ENCODE measurements around the gene B3GNT8. TPM values are rescaled to one million over a fixed set of nuclear protein-coding genes. Genes with fewer than 3 reads are reported as not detected.

B3GNT8 gene
- total and polyA plus RNA-seq, 2 experiments from 2014 or later, result 4.8 to 4.9 TPM

DNA sequence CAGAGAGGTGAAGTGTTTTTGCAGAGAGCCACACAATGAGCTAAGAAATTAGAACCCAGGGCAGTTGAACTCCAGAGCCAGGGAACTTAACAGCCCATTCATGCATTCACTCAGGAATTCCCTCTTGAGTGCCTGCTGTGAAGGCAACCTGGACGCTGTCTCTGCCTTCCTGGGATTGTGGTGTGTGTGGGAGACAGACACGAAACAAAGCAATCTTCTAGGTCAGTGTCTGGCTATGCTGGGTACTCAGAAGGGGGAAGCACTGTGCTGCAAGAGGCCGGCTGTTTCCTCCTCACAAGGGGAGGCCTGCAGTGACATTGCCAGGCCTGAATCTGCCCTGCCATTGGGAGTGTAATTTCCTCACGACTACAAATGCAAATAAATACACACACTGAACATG, 19.9 kb downstream of the B3GNT8 start:
- H3K27me3 ChIP-seq, result no peaks in the 10 kb centered on the region
- H3K27ac ChIP-seq, result peak overlapping the region; percentile 81
- TF ChIP-seq, protein P1, sequence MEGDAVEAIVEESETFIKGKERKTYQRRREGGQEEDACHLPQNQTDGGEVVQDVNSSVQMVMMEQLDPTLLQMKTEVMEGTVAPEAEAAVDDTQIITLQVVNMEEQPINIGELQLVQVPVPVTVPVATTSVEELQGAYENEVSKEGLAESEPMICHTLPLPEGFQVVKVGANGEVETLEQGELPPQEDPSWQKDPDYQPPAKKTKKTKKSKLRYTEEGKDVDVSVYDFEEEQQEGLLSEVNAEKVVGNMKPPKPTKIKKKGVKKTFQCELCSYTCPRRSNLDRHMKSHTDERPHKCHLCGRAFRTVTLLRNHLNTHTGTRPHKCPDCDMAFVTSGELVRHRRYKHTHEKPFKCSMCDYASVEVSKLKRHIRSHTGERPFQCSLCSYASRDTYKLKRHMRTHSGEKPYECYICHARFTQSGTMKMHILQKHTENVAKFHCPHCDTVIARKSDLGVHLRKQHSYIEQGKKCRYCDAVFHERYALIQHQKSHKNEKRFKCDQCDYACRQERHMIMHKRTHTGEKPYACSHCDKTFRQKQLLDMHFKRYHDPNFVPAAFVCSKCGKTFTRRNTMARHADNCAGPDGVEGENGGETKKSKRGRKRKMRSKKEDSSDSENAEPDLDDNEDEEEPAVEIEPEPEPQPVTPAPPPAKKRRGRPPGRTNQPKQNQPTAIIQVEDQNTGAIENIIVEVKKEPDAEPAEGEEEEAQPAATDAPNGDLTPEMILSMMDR (IDR thresholded peaks at IDR 0.05; ENCODE audit: low read depth, low read length), result no peak
- H3K4me3 ChIP-seq, result no peak overlapping the region
- DNase-seq (ENCODE audit: low read depth in 1 of 2, low spot score in 1 of 2), result peak in 1 of 2 donors; percentile 58
- no peaks in the 10 kb centered on the region for H3K9me3 ChIP-seq (ENCODE audit: low read depth)
- peaks cover 4% of the 10 kb centered on the region for H3K36me3 ChIP-seq
- H3K4me1 ChIP-seq (ENCODE audit: low read depth), result peaks cover 11% of the 10 kb centered on the region

DNA sequence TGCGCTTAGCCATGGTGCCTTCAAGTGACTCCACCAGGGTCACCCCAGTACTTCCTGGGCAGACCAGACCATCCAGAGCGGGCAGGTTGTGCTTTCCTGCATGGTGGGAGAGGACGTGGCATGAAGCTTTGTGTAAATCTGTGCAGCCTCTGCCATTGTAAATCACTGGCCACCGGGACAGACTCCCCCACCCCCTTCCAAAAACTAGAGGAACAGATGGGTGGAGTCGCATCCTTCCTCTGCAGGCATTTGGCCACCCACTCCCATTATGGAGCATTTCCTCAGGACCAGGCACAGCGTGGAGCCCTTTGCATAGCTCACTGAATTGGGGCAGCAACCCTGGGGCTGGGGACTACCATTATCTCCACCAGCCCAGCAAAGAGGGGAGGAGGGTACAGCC, 21.4 kb downstream of the B3GNT8 start:
- Histone ChIP-seq H3K4me3 (no peak overlapping the region), H3K27me3 (no peaks in the 10 kb centered on the region), H3K9me3 (ENCODE audit: low read depth) (no peaks in the 10 kb centered on the region), H3K4me1 (ENCODE audit: low read depth) (peaks cover 11% of the 10 kb centered on the region), H3K36me3 (no peaks in the 10 kb centered on the region), H3K27ac (no peak overlapping the region)
- TF ChIP-seq, protein P1 (IDR thresholded peaks at IDR 0.05; ENCODE audit: low read depth, low read length), result no peak
- DNase-seq (ENCODE audit: low read depth in 1 of 2, low spot score in 1 of 2), result no peak

- H3K27me3 ChIP-seq, result no peaks in the 10 kb centered on the region
Observed at GRCh38 chr19:41403181-41403970, 23.8 kb downstream of the B3GNT8 start.

DNA sequence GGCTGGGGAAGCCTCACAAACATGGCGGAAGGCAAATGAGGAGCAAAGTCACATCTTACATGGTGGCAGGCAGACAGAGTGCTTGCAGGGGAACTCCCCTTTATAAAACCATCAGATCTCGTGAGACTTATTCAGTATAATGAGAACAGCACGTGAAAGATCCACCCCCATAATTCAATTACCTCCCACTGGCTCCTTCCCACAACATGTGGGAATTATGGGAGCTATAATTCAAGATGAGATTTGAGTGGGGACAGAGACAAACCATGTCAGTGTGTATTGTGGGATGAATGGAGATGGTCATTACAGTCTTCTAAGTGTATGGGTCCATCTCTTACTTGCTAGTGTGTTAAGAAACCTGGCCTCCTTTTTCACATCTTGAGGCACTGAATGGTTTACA, 25.2 kb downstream of the B3GNT8 start:
- no peaks in the 10 kb centered on the region for H3K27me3 ChIP-seq
- TF ChIP-seq, protein P1 (IDR thresholded peaks at IDR 0.05; ENCODE audit: low read depth, low read length), result no peak
- no peaks in the 10 kb centered on the region for H3K9me3 ChIP-seq (ENCODE audit: low read depth)
- no peak for DNase-seq (ENCODE audit: low read depth in 1 of 2, low spot score in 1 of 2)
- H3K4me3 ChIP-seq, result no peak overlapping the region
- no peaks in the 10 kb centered on the region for H3K36me3 ChIP-seq
- peaks cover 5% of the 10 kb centered on the region for H3K4me1 ChIP-seq (ENCODE audit: low read depth)
- no peak overlapping the region for H3K27ac ChIP-seq

More at GRCh38 chr19:41403181-41403970, 23.8 kb downstream of the B3GNT8 start:
- H3K27ac ChIP-seq, result no peak overlapping the region
- peaks cover 5% of the 10 kb centered on the region for H3K4me1 ChIP-seq (ENCODE audit: low read depth)
- H3K9me3 ChIP-seq (ENCODE audit: low read depth), result no peaks in the 10 kb centered on the region
- TF ChIP-seq, protein P1 (IDR thresholded peaks at IDR 0.05; ENCODE audit: low read depth, low read length), result no peak
- H3K4me3 ChIP-seq, result no peak overlapping the region
- no peaks in the 10 kb centered on the region for H3K36me3 ChIP-seq
- no peak for DNase-seq (ENCODE audit: low read depth in 1 of 2, low spot score in 1 of 2)

DNA sequence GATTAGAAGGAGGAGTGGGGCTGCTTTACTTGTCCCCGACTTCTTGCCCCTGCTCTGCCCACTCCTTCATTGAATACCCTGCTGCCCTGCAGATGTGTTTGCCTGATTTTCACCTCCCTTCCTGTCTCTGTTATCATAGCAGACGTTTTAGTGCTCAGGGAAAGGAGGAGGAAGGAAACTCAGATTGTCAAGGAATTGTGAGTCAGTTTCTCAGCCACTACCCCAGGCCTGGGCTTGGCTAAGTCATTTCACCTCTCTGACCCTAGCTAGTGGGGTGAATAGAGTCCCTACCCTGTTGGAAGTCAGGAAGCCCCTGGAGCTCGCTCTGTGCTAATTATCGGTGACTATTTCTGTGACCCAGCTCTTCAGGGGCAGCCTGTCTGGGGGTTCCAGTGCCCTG, 25.7 kb downstream of the B3GNT8 start:
- Histone ChIP-seq H3K4me1 (ENCODE audit: low read depth) (peaks cover 5% of the 10 kb centered on the region), H3K36me3 (no peaks in the 10 kb centered on the region), H3K27ac (no peak overlapping the region), H3K9me3 (ENCODE audit: low read depth) (no peaks in the 10 kb centered on the region), H3K4me3 (no peak overlapping the region), H3K27me3 (no peaks in the 10 kb centered on the region)
- TF ChIP-seq, protein P1 (IDR thresholded peaks at IDR 0.05; ENCODE audit: low read depth, low read length), result no peak
- DNase-seq (ENCODE audit: low read depth in 1 of 2, low spot score in 1 of 2), result no peak

Measured in cardiac muscle cell (in vitro differentiated cells and primary cell).